Neural cell (in vitro differentiated cells): ENCODE results near the gene ZNF260. TPM values are rescaled to one million over a fixed set of nuclear protein-coding genes. Genes with fewer than 3 reads are reported as not detected.

Source experiments
- H2AFZ ChIP-seq: fragments of 200-600, 300-800 bp; sonication (generic), shearing (Covaris generic); 2 replicates; pipeline ENCODE4 v1.6.0; 2014; ENCODE audit warnings: low read depth, mild to moderate bottlenecking, antibody characterized with exemption, low read length, moderate library complexity
- H3F3A ChIP-seq: fragments of 200-600 bp; shearing (Covaris generic); 2 replicates; pipeline ENCODE4 v1.6.1; 2016; ENCODE audit warnings: mild to moderate bottlenecking, moderate library complexity, mixed read lengths, antibody characterized with exemption, low read length; ENCODE audit not compliant: insufficient read depth, poor library complexity, severe bottlenecking
- H3K27ac ChIP-seq: fragments of 200-600, 300-800 bp; sonication (generic), shearing (Covaris generic); 2 replicates; pipeline ENCODE4 v1.5.1; 2014; ENCODE audit warnings: mild to moderate bottlenecking, low read length, moderate library complexity
- H3K27me3 ChIP-seq: fragments of 300-800, 200-600 bp; sonication (generic), shearing (Covaris generic); 2 replicates; pipeline ENCODE4 v1.6.0; 2014; ENCODE audit warnings: mild to moderate bottlenecking, low read depth, low read length, moderate library complexity; ENCODE audit not compliant: insufficient read depth
- H3K36me3 ChIP-seq: fragments of 300-800, 200-600 bp; sonication (generic), shearing (Covaris generic); 2 replicates; pipeline ENCODE4 v1.5.1; 2014; ENCODE audit warnings: mild to moderate bottlenecking, antibody characterized with exemption, low read length, moderate library complexity; ENCODE audit not compliant: insufficient read depth
- H3K4me2 ChIP-seq: fragments of 300-800, 200-600 bp; sonication (generic), shearing (Covaris generic); 2 replicates; pipeline ENCODE4 v1.6.0; 2014; ENCODE audit warnings: mild to moderate bottlenecking, low read length
- H3K4me3 ChIP-seq: fragments of 300-800, 200-600 bp; sonication (generic), shearing (Covaris generic); 2 replicates; pipeline ENCODE4 v1.5.1; 2014; ENCODE audit warnings: mild to moderate bottlenecking, low read length, moderate library complexity
- H3K79me2 ChIP-seq: fragments of 200-600 bp; shearing (Covaris generic); replicated peaks from 2 replicates; pipeline ENCODE4 v1.6.0; 2014; ENCODE audit warnings: mild to moderate bottlenecking, low read length, moderate library complexity; ENCODE audit not compliant: insufficient read depth
- H3K9ac ChIP-seq: fragments of 300-800, 200-600 bp; sonication (generic), shearing (Covaris generic); 2 replicates; pipeline ENCODE4 v1.6.1; 2016; ENCODE audit warnings: mild to moderate bottlenecking, low read length, mixed read lengths
- H3K9me2 ChIP-seq: fragments of 200-600 bp; shearing (Covaris generic); 2 replicates; pipeline ENCODE4 v1.6.1; 2016; ENCODE audit warnings: mild to moderate bottlenecking, low read length, mixed read lengths; ENCODE audit not compliant: insufficient read depth
- H3K9me3 ChIP-seq: fragments of 200-600, 300-800 bp; sonication (generic), shearing (Covaris generic); 2 replicates; pipeline ENCODE4 v1.6.1; 2016; ENCODE audit warnings: mild to moderate bottlenecking, mixed run types, low read length, moderate library complexity, mixed read lengths
- H4K20me1 ChIP-seq: fragments of 200-600 bp; shearing (Covaris generic); 2 replicates; pipeline ENCODE4 v1.6.1; 2016; ENCODE audit warnings: mild to moderate bottlenecking, mixed run types; ENCODE audit not compliant: insufficient read depth
- EP300 ChIP-seq: fragments of 450-650 bp; conservative IDR thresholded peaks from 2 replicates; pipeline ENCODE4 v1.6.1; 2014; ENCODE audit warnings: antibody characterized with exemption, mild to moderate bottlenecking, moderate library complexity; ENCODE audit not compliant: poor library complexity, severe bottlenecking
- EZH2 ChIP-seq: fragments of 200-600, 300-800 bp; shearing (Covaris generic), sonication (generic); IDR thresholded peaks from 2 replicates; pipeline ENCODE4 v1.6.1; 2014; ENCODE audit warnings: antibody characterized with exemption, low read length, borderline replicate concordance, mild to moderate bottlenecking; ENCODE audit not compliant: insufficient read depth, poor library complexity, severe bottlenecking
- MXI1 ChIP-seq: fragments of 450-650 bp; conservative IDR thresholded peaks from 2 replicates; pipeline ENCODE4 v1.6.1; 2014; ENCODE audit warnings: antibody characterized with exemption, mild to moderate bottlenecking; ENCODE audit not compliant: poor library complexity, severe bottlenecking
- POLR2AphosphoS5 ChIP-seq: IDR thresholded peaks from 2 replicates; pipeline ENCODE4 v1.6.1; 2012
- RAD21 ChIP-seq: fragments of 450-650 bp; conservative IDR thresholded peaks from 2 replicates; pipeline ENCODE4 v1.6.1; 2014; ENCODE audit warnings: antibody characterized with exemption, mild to moderate bottlenecking, moderate library complexity
- SMC3 ChIP-seq: fragments of 450-650 bp; conservative IDR thresholded peaks from 2 replicates; pipeline ENCODE4 v1.6.1; 2014; ENCODE audit warnings: antibody characterized with exemption, mild to moderate bottlenecking, moderate library complexity; ENCODE audit not compliant: poor library complexity
- TAF1 ChIP-seq: IDR thresholded peaks from 2 replicates; pipeline ENCODE4 v1.6.1; 2012; ENCODE audit warnings: low read depth
- polyA plus RNA-seq: library from polyadenylated mRNA; depleted of rRNA; stranded (reverse); fragments of >200 nt; gene quantifications from 2 replicates; pipeline ENCODE4 v1.2.3, GENCODE V29; 2014
- TF ChIP-seq, protein P1 (sequence below): fragments of 450-650 bp; IDR thresholded peaks from 2 replicates; pipeline ENCODE4 v1.5.1; 2014; ENCODE audit warnings: antibody characterized with exemption, mild to moderate bottlenecking, moderate library complexity; ENCODE audit not compliant: poor library complexity, severe bottlenecking
- TF ChIP-seq, protein P2 (sequence below): IDR thresholded peaks from 2 replicates; pipeline ENCODE4 v1.6.1; 2012; ENCODE audit warnings: borderline replicate concordance

ZNF260 gene
- polyA plus RNA-seq, 1 donor from 2014 or later = 23.2 TPM

DNA sequence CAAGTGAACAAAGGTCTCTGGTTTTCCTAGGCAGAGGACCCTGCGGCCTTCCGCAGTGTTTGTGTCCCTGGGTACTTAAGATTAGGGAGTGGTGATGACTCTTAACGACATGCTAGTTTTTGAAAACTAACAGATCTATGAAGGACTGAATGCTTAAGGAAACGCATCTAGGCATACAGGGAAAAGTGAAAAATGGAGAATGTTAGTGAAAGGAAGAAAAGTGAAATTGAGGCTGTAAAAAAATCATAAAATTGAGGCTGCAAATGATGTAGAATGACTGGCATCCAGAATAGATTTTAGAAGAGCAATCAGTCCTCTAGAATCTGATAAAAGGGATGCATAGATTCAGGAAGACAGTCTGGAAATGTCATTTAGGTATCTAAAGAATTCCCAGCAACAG lies 3.5 kb downstream of the ZNF260 start:
- Histone ChIP-seq H2AFZ (no peak overlapping the region), H3K9me3 (peaks cover 3% of the 10 kb centered on the region), H3K36me3 (peaks cover 12% of the 10 kb centered on the region), H3K4me3 (no peak overlapping the region), H3K9me2 (no peaks in the 10 kb centered on the region), H3K27me3 (no peaks in the 10 kb centered on the region), H3K4me2 (no peak overlapping the region), H4K20me1 (no peaks in the 10 kb centered on the region), H3K27ac (no peak overlapping the region), H3K79me2 (peaks cover 67% of the 10 kb centered on the region), H3F3A (no peaks in the 10 kb centered on the region), H3K9ac (no peak overlapping the region)
- TF ChIP-seq, protein P1, sequence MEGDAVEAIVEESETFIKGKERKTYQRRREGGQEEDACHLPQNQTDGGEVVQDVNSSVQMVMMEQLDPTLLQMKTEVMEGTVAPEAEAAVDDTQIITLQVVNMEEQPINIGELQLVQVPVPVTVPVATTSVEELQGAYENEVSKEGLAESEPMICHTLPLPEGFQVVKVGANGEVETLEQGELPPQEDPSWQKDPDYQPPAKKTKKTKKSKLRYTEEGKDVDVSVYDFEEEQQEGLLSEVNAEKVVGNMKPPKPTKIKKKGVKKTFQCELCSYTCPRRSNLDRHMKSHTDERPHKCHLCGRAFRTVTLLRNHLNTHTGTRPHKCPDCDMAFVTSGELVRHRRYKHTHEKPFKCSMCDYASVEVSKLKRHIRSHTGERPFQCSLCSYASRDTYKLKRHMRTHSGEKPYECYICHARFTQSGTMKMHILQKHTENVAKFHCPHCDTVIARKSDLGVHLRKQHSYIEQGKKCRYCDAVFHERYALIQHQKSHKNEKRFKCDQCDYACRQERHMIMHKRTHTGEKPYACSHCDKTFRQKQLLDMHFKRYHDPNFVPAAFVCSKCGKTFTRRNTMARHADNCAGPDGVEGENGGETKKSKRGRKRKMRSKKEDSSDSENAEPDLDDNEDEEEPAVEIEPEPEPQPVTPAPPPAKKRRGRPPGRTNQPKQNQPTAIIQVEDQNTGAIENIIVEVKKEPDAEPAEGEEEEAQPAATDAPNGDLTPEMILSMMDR = no peak
- TF ChIP-seq EP300 (no peak), RAD21 (no peak), MXI1 (no peak), TAF1 (no peak), SMC3 (no peak), EZH2 (no peak), POLR2AphosphoS5 (no peak)
- TF ChIP-seq, protein P2, sequence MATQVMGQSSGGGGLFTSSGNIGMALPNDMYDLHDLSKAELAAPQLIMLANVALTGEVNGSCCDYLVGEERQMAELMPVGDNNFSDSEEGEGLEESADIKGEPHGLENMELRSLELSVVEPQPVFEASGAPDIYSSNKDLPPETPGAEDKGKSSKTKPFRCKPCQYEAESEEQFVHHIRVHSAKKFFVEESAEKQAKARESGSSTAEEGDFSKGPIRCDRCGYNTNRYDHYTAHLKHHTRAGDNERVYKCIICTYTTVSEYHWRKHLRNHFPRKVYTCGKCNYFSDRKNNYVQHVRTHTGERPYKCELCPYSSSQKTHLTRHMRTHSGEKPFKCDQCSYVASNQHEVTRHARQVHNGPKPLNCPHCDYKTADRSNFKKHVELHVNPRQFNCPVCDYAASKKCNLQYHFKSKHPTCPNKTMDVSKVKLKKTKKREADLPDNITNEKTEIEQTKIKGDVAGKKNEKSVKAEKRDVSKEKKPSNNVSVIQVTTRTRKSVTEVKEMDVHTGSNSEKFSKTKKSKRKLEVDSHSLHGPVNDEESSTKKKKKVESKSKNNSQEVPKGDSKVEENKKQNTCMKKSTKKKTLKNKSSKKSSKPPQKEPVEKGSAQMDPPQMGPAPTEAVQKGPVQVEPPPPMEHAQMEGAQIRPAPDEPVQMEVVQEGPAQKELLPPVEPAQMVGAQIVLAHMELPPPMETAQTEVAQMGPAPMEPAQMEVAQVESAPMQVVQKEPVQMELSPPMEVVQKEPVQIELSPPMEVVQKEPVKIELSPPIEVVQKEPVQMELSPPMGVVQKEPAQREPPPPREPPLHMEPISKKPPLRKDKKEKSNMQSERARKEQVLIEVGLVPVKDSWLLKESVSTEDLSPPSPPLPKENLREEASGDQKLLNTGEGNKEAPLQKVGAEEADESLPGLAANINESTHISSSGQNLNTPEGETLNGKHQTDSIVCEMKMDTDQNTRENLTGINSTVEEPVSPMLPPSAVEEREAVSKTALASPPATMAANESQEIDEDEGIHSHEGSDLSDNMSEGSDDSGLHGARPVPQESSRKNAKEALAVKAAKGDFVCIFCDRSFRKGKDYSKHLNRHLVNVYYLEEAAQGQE = no peak

DNA sequence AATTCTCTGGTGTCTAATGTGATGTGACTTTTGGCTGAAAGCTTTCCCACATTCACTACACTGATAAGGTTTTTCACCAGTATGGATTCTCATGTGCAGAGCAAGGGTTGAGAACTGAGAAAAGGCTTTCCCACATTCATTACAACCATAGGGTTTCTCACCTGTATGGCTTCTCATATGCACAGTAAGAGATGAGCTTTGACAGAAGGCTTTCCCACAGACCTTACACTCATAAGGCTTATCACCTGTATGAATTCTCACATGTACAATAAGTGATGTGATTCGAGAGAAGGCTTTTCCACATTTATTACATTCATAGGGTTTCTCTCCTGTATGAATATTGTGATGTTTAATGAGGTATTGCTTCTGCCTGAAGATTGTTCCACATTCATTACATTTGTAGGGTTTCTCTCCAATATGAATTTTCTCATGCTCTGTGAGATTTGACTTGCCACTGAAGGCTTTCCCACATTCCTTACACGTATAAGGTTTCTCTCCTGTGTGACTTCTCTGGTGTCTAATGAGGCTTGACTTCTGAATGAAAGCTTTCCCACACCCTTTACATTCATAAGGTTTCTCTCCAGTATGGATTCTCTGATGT lies 14.0 kb downstream of the ZNF260 start:
- H3K9me3 ChIP-seq = peaks cover 55% of the 10 kb centered on the region
- peaks cover 56% of the 10 kb centered on the region for H3K36me3 ChIP-seq
- H3K9ac ChIP-seq = no peak overlapping the region

More for the DNA sequence above, 14.0 kb downstream of the ZNF260 start:
- Histone ChIP-seq H3K79me2 (peaks cover 27% of the 10 kb centered on the region), H3K27ac (no peak overlapping the region), H3F3A (no peaks in the 10 kb centered on the region), H3K9me2 (no peaks in the 10 kb centered on the region), H3K27me3 (no peaks in the 10 kb centered on the region), H3K4me2 (no peak overlapping the region), H3K4me3 (no peak overlapping the region), H4K20me1 (no peaks in the 10 kb centered on the region), H2AFZ (no peak overlapping the region)
- TF ChIP-seq EZH2 (no peak), TAF1 (no peak), SMC3 (no peak), POLR2AphosphoS5 (no peak), EP300 (no peak), MXI1 (no peak), RAD21 (no peak)
- TF ChIP-seq, protein P1 = no peak
- TF ChIP-seq, protein P2 = no peak
